ENCODE results near the gene MRPL24.
"Not testable (repeated sequence)": the region's sequence is repeated elsewhere in the genome, so short reads cannot be mapped to it uniquely, and the experiment has no call there.

- TF ChIP-seq CTCF, POLR2A (IDR thresholded peaks at IDR 0.05): not testable (repeated sequence)
These were observed 16.8 kb upstream of the MRPL24 start for GRCh38 chr1:156757572-156758253.
